Activated CD8-positive, alpha-beta memory T cell treated with anti-CD3 and anti-CD28 coated beads for 36 hours (primary cell): Measurements from ENCODE around the gene MFAP3L. TPM values are rescaled to one million over a fixed set of nuclear protein-coding genes. Genes with fewer than 3 reads are reported as not detected.

Source experiments
- CTCF ChIA-PET: fragments of 350-600 bp; sonication (Branson Sonifier 250); formaldehyde crosslinking; loops from one replicate; lab custom pipeline; 2021; ENCODE audit warnings: antibody characterized with exemption; lab: Charles Lee
- POLR2A ChIA-PET: fragments of 350-600 bp; sonication (Branson Sonifier 250); formaldehyde crosslinking; loops from one replicate; lab custom pipeline; 2021; ENCODE audit warnings: antibody characterized with exemption; lab: Charles Lee
- total RNA-seq, 2 experiments: library from RNA; stranded (reverse); gene quantifications; one replicate each; pipeline ENCODE4 v1.2.3, GENCODE V29; 2021

MFAP3L gene
- total RNA-seq, 2 experiments from 2014 or later: 2.1 to 2.5 TPM

- ChIA-PET POLR2A (interaction anchor here (0.7 to 0.9 kb wide), 2 partner anchors 24 to 377 kb away, joined by 3 to 10 read pairs; no protein-coding TSS in a partner anchor), CTCF (interaction anchor here (1.1 kb wide), 1 partner anchor 217 kb away, joined by 3 read pairs; no protein-coding TSS in a partner anchor)
Measured at GRCh38 chr4:170027181-170027829, 1.1 kb upstream of the MFAP3L start.

- POLR2A ChIA-PET: no interaction called here
- CTCF ChIA-PET: interaction anchor here (0.6 to 1.6 kb wide), 2 partner anchors 22 to 1031 kb away, joined by 3 read pairs; no protein-coding TSS in a partner anchor
Measured at GRCh38 chr4:170025523-170026252, 507 bp downstream of the MFAP3L start.

GRCh38 chr4:170022211-170022610 is 4.0 kb downstream of the MFAP3L start:
- CTCF ChIA-PET: no interaction called here

GRCh38 chr4:170017252-170017651 is 8.9 kb downstream of the MFAP3L start:
- POLR2A ChIA-PET: no interaction called here
- CTCF ChIA-PET: no interaction called here

More at GRCh38 chr4:170022211-170022610, 4.0 kb downstream of the MFAP3L start:
- POLR2A ChIA-PET: no interaction called here

- ChIA-PET POLR2A (no interaction called here), CTCF (no interaction called here)
Measured at GRCh38 chr4:170015285-170015684, 10.9 kb downstream of the MFAP3L start.

- ChIA-PET POLR2A (no interaction called here), CTCF (no interaction called here)
Measured at GRCh38 chr4:170014359-170015011, 11.7 kb downstream of the MFAP3L start.

GRCh38 chr4:170012629-170012958 is 13.6 kb downstream of the MFAP3L start:
- ChIA-PET POLR2A (no interaction called here), CTCF (no interaction called here)

- POLR2A ChIA-PET: no interaction called here
- CTCF ChIA-PET: no interaction called here
Measured at GRCh38 chr4:170011921-170012628, 14.1 kb downstream of the MFAP3L start.

GRCh38 chr4:170009291-170009690 is 16.9 kb downstream of the MFAP3L start:
- ChIA-PET POLR2A (no interaction called here), CTCF (no interaction called here)

- ChIA-PET POLR2A (no interaction called here), CTCF (no interaction called here)
Measured at GRCh38 chr4:170008801-170009200, 17.4 kb downstream of the MFAP3L start.

GRCh38 chr4:170008371-170008770 is 17.8 kb downstream of the MFAP3L start:
- ChIA-PET CTCF (no interaction called here), POLR2A (no interaction called here)

GRCh38 chr4:170007113-170007512 is 19.1 kb downstream of the MFAP3L start:
- CTCF ChIA-PET: no interaction called here
- POLR2A ChIA-PET: no interaction called here

GRCh38 chr4:170005472-170005871 is 20.7 kb downstream of the MFAP3L start:
- ChIA-PET CTCF (no interaction called here), POLR2A (no interaction called here)

- CTCF ChIA-PET: no interaction called here
- POLR2A ChIA-PET: no interaction called here
Measured at GRCh38 chr4:170004651-170005295, 21.4 kb downstream of the MFAP3L start.

GRCh38 chr4:170003071-170004070 is 22.8 kb downstream of the MFAP3L start:
- ChIA-PET CTCF (no interaction called here), POLR2A (interaction anchor here (0.6 kb wide), 1 partner anchor 24 kb away, joined by 3 read pairs; no protein-coding TSS in a partner anchor)

GRCh38 chr4:170001745-170002267 is 24.4 kb downstream of the MFAP3L start:
- POLR2A ChIA-PET: no interaction called here
- CTCF ChIA-PET: no interaction called here

- CTCF ChIA-PET: no interaction called here
- POLR2A ChIA-PET: no interaction called here
Measured at GRCh38 chr4:170001011-170001744, 25.0 kb downstream of the MFAP3L start.
